NAMALWA (cell line): ENCODE data around the gene MYO1B.

Experiments
- DNase-seq: peaks from one replicate; pipeline ENCODE4 v3.0.0-alpha.2; 2015; ENCODE audit warnings: low spot score

The MYO1B gene

GRCh38 chr2:191360918-191361317 lies 115.7 kb downstream of the MYO1B start:
- no peak for DNase-seq

GRCh38 chr2:191362841-191363240 lies 117.6 kb downstream of the MYO1B start:
- no peak for DNase-seq

- no peak for DNase-seq
Measured at GRCh38 chr2:191363267-191363666, 118.1 kb downstream of the MYO1B start.

- no peak for DNase-seq
Measured at GRCh38 chr2:191365089-191365488, 119.9 kb downstream of the MYO1B start.

GRCh38 chr2:191366199-191366598 lies 121.0 kb downstream of the MYO1B start:
- DNase-seq = no peak

- peak; percentile 17 for DNase-seq
Measured at GRCh38 chr2:191369034-191369433, 123.8 kb downstream of the MYO1B start.

GRCh38 chr2:191374366-191374765 lies 129.2 kb downstream of the MYO1B start:
- DNase-seq = no peak

GRCh38 chr2:191374939-191375338 lies 129.7 kb downstream of the MYO1B start:
- no peak for DNase-seq

- DNase-seq = no peak
Measured at GRCh38 chr2:191376981-191377629, 131.9 kb downstream of the MYO1B start.

- no peak for DNase-seq
Measured at GRCh38 chr2:191379375-191379774, 134.2 kb downstream of the MYO1B start.

- no peak for DNase-seq
Measured at GRCh38 chr2:191382801-191383200, 137.6 kb downstream of the MYO1B start.

- DNase-seq = no peak
Measured at GRCh38 chr2:191383486-191383885, 138.3 kb downstream of the MYO1B start.

GRCh38 chr2:191384829-191385228 lies 139.6 kb downstream of the MYO1B start:
- no peak for DNase-seq

GRCh38 chr2:191385416-191386160 lies 140.4 kb downstream of the MYO1B start:
- DNase-seq = no peak

GRCh38 chr2:191386938-191387536 lies 141.8 kb downstream of the MYO1B start:
- DNase-seq = no peak

GRCh38 chr2:191389288-191389687 lies 144.1 kb downstream of the MYO1B start:
- DNase-seq = no peak

GRCh38 chr2:191391171-191391570 lies 146.0 kb downstream of the MYO1B start:
- no peak for DNase-seq

- no peak for DNase-seq
Measured at GRCh38 chr2:191394043-191394442, 148.8 kb downstream of the MYO1B start.

- DNase-seq = no peak
Measured at GRCh38 chr2:191396794-191397193, 151.6 kb downstream of the MYO1B start.

GRCh38 chr2:191399601-191400000 lies 154.4 kb downstream of the MYO1B start:
- DNase-seq = no peak

- DNase-seq = no peak
Measured at GRCh38 chr2:191401287-191401686, 156.1 kb downstream of the MYO1B start.

GRCh38 chr2:191402966-191403565 lies 157.9 kb downstream of the MYO1B start:
- DNase-seq = no peak

- no peak for DNase-seq
Measured at GRCh38 chr2:191404568-191404991, 159.4 kb downstream of the MYO1B start.
